Keratinocyte (primary cell): ENCODE data around the gene MEGF11. TPM values are rescaled to one million over a fixed set of nuclear protein-coding genes. Genes with fewer than 3 reads are reported as not detected.

ENCODE experiments used
- DNase-seq: peaks from one replicate; pipeline ENCODE4 v3.0.0-alpha.2; 2011; ENCODE audit warnings: low read depth, missing footprints, low spot score
- FAIRE-seq: peaks from 2 replicates; lab custom pipeline; 2011; peaks lifted over from hg19 to GRCh38; lab: Jason Lieb, UNC
- H2AFZ ChIP-seq: 2 replicates; pipeline ENCODE4 v1.6.0; 2012; ENCODE audit warnings: low read length, control low read depth, inconsistent platforms; ENCODE audit not compliant: control insufficient read depth
- H3K27ac ChIP-seq: 2 replicates; pipeline ENCODE4 v1.5.1; 2011; ENCODE audit warnings: low read length; ENCODE audit not compliant: control insufficient read depth, insufficient read depth
- H3K27me3 ChIP-seq: 3 replicates; pipeline ENCODE4 v1.6.0; 2011; ENCODE audit warnings: low read length; ENCODE audit not compliant: control insufficient read depth, insufficient read depth; ENCODE audit errors: extremely low read depth
- H3K36me3 ChIP-seq, 2 experiments: 2 replicates in 1 of 2; 3 replicates in 1 of 2; pipeline ENCODE4 v1.5.1; 2011; ENCODE audit warnings: low read length in 2 of 2, mild to moderate bottlenecking in 1 of 2; ENCODE audit not compliant: control insufficient read depth in 2 of 2, insufficient read depth in 2 of 2; ENCODE audit errors: extremely low read depth in 1 of 2
- H3K4me1 ChIP-seq: 3 replicates; pipeline ENCODE4 v1.5.1; 2011; ENCODE audit warnings: low read length; ENCODE audit not compliant: control insufficient read depth, insufficient read depth; ENCODE audit errors: extremely low read depth
- H3K4me2 ChIP-seq: 3 replicates; pipeline ENCODE4 v1.6.0; 2011; ENCODE audit warnings: low read depth, low read length; ENCODE audit not compliant: control insufficient read depth, insufficient read depth; ENCODE audit errors: extremely low read depth
- H3K4me3 ChIP-seq, 3 experiments: fragments of 200-600 bp in 1 of 3; sonication (generic) in 1 of 3; 2 replicates in 2 of 3; 3 replicates in 1 of 3; pipeline ENCODE4 v1.5.1; 2011 to 2016; ENCODE audit warnings: low read length in 3 of 3, mild to moderate bottlenecking in 3 of 3, control low read depth in 2 of 3, inconsistent platforms in 1 of 3, low read depth in 1 of 3, mixed read lengths in 1 of 3, mixed run types in 1 of 3, moderate library complexity in 1 of 3; ENCODE audit not compliant: control insufficient read depth in 2 of 3, insufficient read depth in 2 of 3; ENCODE audit errors: extremely low read depth in 1 of 3
- H3K79me2 ChIP-seq: 2 replicates; pipeline ENCODE4 v1.6.0; 2012; ENCODE audit warnings: low read length; ENCODE audit not compliant: control insufficient read depth, insufficient read depth
- H3K9ac ChIP-seq: 3 replicates; pipeline ENCODE4 v1.6.0; 2011; ENCODE audit warnings: low read length; ENCODE audit not compliant: control insufficient read depth, insufficient read depth; ENCODE audit errors: extremely low read depth
- H3K9me1 ChIP-seq: 3 replicates; pipeline ENCODE4 v1.6.0; 2011; ENCODE audit warnings: low read length; ENCODE audit not compliant: control insufficient read depth, insufficient read depth; ENCODE audit errors: extremely low read depth
- H3K9me3 ChIP-seq: 2 replicates; pipeline ENCODE4 v1.5.1; 2012; ENCODE audit warnings: low read depth, low read length; ENCODE audit not compliant: control insufficient read depth
- H4K20me1 ChIP-seq: 3 replicates; pipeline ENCODE4 v1.6.0; 2011; ENCODE audit warnings: low read length; ENCODE audit not compliant: control insufficient read depth, insufficient read depth; ENCODE audit errors: extremely low read depth
- CTCF ChIP-seq, 3 experiments: IDR thresholded peaks in 1 of 3; conservative IDR thresholded peaks in 1 of 3; optimal IDR thresholded peaks in 1 of 3; 2 replicates in 2 of 3; 3 replicates in 1 of 3; pipeline versions ENCODE3 to v1.5.1; 2011; ENCODE audit warnings: low read length in 3 of 3, mild to moderate bottlenecking in 3 of 3, moderate library complexity in 2 of 3, control low read depth in 1 of 3, inconsistent platforms in 1 of 3; ENCODE audit not compliant: insufficient read depth in 2 of 3; ENCODE audit errors: extremely low read depth in 1 of 3
- EZH2 ChIP-seq: IDR thresholded peaks from one replicate; pipeline ENCODE4 v1.6.1; 2012; ENCODE audit warnings: inconsistent platforms, mild to moderate bottlenecking, low read length, moderate library complexity
- dilution Hi-C: fragments of 300-500 bp; cut with MboI; formaldehyde crosslinking; loops from one replicate; pipeline ENCODE4 v1.7.0; 2020; ENCODE audit warnings: low sequenced_read_pairs; ENCODE audit not compliant: extremely low pct_ligation_motif_present
- polyA plus RNA-seq, 5 experiments: library from polyadenylated mRNA; depleted of rRNA in 3 of 5; stranded (reverse) in 3 of 5; stranded (forward) in 1 of 5; unstranded in 1 of 5; fragments of >200 nt; gene quantifications; 1 replicate in 1 of 5; 2 replicates in 3 of 5; 3 replicates in 1 of 5; pipeline versions ENCODE4 v1.2.1 to v1.2.3, GENCODE V29; 2011 to 2012; ENCODE audit warnings: missing spikeins in 2 of 5, low read depth in 1 of 5, low replicate concordance in 1 of 5

MEGF11 gene
- polyA plus RNA-seq, 1 donor (not counting 4 experiments of a cell fraction or from before 2014, with no cell fraction given): not detected

DNA sequence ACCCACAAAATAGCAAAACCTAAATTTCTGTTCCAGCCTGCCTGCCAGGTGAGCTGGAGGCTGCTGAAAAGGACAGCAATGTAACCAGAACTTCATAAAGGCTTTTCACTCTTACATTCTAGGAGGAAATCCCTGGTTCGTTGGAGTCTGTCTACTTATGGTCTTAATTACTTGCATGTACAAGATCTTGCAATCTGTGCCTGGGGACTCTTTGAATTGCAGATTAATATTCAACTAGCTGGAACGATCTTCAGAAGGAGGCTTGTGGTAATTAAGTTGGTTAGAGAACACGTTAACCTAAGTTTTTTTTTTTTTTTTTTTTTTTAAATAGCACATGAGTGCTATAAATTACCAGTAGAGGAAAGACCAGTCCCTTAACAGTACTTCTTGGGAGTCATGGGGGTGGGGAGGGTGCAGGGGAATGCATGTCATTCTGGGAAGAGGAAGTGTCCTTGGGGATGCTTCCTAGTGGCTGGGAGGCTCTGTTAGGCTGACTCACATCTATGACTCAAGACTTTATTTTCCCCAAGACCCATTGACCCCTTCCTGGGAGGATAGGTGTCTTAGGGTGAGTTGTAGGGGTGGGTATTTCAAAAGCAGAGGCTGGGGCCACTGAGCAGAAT is 244.5 kb downstream of the MEGF11 start:
- FAIRE-seq: peak; percentile 29
- Histone ChIP-seq H3K79me2 (no peaks in the 10 kb centered on the region), H3K9me1 (no peaks in the 10 kb centered on the region), H2AFZ (no peak overlapping the region), H3K27me3 (peaks cover 6% of the 10 kb centered on the region), H3K36me3 (no peaks in the 10 kb centered on the region), H3K9me3 (no peaks in the 10 kb centered on the region), H3K4me2 (no peak overlapping the region), H3K9ac (no peak overlapping the region), H3K27ac (no peak overlapping the region), H4K20me1 (no peaks in the 10 kb centered on the region), H3K4me3 (no peak overlapping the region), H3K4me1 (peaks cover 7% of the 10 kb centered on the region)
- no peak for DNase-seq
- dilution Hi-C loops: no loop called here
- no peak for TF ChIP-seq CTCF (optimal IDR thresholded peaks at IDR 0.05 in 1 of 3, IDR thresholded peaks at IDR 0.05 in 1 of 3, conservative IDR thresholded peaks at IDR 0.05 in 1 of 3; ENCODE audit: extremely low read depth in 1 of 3, insufficient read depth in 2 of 3, low read length in 3 of 3)
- TF ChIP-seq EZH2: no peak

- no peaks in the 10 kb centered on the region for H3K9me3 ChIP-seq
- peaks cover 6% of the 10 kb centered on the region for H3K27me3 ChIP-seq
- no peak overlapping the region for H3K27ac ChIP-seq
- H3K9me1 ChIP-seq: no peaks in the 10 kb centered on the region
- peak; percentile 44 for FAIRE-seq
- DNase-seq: no peak
- dilution Hi-C loops: no loop called here
- H2AFZ ChIP-seq: no peak overlapping the region
- peaks cover 7% of the 10 kb centered on the region for H3K4me1 ChIP-seq
- H3K4me3 ChIP-seq: no peak overlapping the region
- no peaks in the 10 kb centered on the region for H3K36me3 ChIP-seq
- H3K79me2 ChIP-seq: no peaks in the 10 kb centered on the region
- H4K20me1 ChIP-seq: no peaks in the 10 kb centered on the region
- H3K9ac ChIP-seq: no peak overlapping the region
- no peak overlapping the region for H3K4me2 ChIP-seq
- TF ChIP-seq CTCF (optimal IDR thresholded peaks at IDR 0.05 in 1 of 3, IDR thresholded peaks at IDR 0.05 in 1 of 3, conservative IDR thresholded peaks at IDR 0.05 in 1 of 3; ENCODE audit: extremely low read depth in 1 of 3, insufficient read depth in 2 of 3, low read length in 3 of 3) (peak in 2 of 3 experiments; percentile 26 to 69), EZH2 (no peak)
Observed at GRCh38 chr15:66007663-66008262, 245.8 kb downstream of the MEGF11 start.
